HG03175 (cell line): ENCODE measurements around the gene XXYLT1.

Experiments used
- ATAC-seq: cut with Tn5 transposase; IDR thresholded peaks from one replicate; pipeline ENCODE4 v1.9.1; 2021; ENCODE audit warnings: mild to moderate bottlenecking, moderate library complexity; ENCODE audit not compliant: unreplicated experiment

Gene XXYLT1

DNA sequence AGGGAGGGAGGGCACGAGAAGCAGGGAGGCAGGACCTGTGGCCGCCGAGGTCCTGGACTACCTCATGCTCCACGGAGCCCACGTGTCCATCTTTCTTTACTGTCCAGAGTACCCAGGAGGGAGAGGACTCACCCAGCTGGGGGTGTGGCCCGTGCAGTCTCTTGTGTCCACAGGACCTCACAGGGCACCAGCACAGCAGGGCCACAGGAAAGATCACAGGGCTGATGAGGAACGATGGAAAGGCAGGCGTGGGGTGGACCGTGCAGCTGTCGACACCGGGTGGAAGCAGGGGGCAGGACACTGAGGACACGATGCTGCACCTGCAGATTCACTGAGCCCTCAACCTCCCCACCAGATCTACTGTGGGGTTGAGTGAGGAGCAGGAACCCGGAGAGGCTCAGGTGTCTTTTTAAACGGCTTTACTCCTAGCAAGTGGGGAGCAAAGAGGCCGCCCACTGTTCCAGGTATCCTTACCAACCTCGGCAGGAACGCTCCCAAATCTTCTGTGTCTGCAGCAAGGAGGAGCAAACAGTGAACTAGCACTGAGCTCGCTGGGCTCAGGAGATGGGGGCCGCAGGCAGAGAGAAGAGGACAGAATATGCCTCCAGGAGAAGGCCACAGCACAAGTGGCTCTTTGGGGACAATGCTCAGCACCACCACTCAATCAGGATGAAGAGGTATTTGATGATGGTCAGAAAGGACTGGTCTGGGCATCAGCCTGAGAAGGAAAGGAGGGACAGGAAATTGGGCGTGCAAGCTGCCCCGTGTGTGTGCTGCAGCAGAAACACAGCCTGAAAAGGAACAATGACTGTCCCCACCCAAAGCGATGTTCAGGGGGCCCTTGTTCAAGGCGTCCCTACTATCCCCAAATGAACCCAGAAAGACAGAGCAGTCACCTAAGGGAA, 198.8 kb downstream of the XXYLT1 start:
- no peak for ATAC-seq

- ATAC-seq = no peak
Observed at GRCh38 chr3:195071011-195071728, 199.8 kb downstream of the XXYLT1 start.

DNA sequence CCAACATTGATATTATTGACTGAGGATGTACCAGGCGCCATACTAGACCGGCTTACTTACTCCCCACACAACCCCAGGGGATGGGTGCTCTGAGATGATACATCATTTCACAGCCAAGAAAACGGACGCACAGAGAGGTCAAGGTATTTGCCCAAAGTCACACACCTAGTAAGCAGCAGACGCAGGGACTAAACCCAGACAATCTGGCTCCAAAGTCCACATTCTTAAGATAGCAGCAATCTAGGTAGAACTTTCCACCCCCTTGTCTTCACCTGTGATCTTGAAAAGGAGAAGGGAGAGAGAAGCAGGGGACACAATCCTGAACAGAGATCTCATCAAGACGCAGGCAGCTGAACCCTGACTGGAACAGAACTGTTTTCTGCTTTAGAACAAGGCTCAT, 200.6 kb downstream of the XXYLT1 start:
- no peak for ATAC-seq

DNA sequence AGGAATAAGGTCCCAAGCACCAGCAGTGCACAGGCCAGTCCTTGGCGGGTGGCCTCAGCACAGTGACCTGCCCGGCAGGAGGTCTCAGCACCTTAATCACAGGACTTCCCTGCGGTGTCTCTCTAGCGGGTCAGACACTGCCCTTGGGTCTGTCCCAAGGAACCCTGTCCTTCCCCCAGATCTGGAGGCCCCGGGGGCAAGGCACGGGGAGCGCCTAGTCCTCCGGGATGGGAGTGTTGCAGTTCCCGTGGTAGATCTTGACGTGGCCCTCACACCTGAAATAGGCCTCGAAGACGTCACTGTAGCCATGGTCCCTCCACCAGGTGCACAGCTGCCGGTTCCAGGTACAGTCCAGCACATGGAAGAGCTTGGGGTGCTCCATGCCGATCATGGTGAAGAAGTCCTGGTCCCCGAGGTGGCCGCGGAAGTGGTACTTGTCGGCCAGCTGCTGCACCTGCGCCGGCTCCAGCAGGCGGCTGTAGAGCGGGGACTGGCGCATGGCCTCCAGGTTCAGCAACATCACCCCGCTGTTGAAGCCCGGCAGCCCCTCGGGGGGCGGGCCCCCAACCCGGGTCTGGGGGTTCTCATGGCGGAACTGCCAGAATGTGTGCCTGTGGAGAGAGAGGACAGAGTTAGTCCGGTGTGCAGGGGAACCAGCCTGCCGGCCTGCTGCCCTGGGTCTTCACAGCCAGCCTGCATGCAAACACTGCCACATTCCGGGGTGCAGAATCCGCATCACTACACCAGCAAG, 201.3 kb downstream of the XXYLT1 start:
- ATAC-seq = no peak

DNA sequence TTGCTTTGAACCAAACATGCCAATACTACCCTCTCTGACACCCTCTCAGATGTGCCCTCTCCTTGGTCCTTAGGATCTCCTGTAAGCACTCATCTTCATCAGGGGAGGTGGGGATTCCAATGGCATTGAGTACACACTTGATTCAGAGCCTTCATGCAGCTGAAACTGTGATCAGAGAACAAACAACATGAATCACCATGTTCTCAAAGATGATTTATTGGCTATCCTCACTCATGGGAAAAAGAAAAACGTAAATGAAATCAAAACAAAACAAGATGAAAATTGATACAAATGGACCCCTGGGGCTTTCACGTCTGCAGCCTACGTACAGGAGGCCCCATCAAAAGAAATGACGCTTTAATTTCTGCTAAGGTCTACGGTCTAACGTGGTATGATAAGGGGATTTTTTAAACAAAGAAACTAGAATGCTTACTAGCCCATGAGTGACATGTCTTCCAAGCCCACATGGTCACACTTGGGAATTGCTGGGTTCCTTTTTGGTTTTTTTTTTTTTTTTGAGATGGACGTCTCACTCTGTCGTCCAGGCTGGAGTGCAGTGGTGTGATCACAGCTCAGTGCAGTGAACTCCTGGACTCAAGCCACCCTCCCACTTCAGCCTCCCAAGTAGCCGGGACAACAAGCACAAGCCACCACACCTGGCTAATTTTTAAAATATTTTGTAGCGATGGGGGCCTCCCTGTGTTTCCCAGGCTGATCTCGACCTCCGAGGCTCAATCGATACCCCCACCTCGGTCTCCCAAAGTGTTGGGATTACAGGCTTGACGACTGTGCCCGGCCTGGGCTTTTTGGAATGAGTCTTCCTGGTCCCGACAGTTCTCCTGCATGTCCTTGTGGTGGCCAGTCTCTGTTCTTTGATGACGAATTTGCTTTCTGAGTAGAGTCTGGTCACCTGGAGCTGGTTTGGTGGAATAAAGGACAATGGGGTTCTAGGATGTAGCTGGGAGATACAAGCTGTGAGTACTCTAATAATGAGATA, 202.6 kb downstream of the XXYLT1 start:
- no peak for ATAC-seq

DNA sequence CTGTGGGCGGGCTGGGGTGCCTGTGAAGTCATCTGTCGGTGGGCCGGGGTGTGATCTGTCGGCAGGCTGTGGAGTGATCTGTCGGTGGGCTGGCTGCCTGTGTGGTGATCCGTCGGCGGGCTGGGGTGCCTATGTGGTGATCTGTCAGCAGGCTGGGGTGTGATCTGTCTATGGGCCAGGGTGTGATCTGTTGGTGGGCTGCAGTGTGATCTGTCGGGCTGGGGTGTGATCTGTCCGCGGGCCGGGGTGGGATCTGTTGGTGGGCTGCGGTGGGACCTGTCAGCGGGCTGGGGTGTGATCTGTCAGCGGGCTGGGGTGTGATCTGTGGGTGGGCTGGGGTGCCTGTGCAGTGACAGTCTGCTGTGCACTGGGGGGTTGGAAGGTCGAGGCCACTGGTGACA, 204.5 kb downstream of the XXYLT1 start:
- ATAC-seq = no peak

- ATAC-seq = no peak
Observed at GRCh38 chr3:195065864-195066185, 205.1 kb downstream of the XXYLT1 start.

DNA sequence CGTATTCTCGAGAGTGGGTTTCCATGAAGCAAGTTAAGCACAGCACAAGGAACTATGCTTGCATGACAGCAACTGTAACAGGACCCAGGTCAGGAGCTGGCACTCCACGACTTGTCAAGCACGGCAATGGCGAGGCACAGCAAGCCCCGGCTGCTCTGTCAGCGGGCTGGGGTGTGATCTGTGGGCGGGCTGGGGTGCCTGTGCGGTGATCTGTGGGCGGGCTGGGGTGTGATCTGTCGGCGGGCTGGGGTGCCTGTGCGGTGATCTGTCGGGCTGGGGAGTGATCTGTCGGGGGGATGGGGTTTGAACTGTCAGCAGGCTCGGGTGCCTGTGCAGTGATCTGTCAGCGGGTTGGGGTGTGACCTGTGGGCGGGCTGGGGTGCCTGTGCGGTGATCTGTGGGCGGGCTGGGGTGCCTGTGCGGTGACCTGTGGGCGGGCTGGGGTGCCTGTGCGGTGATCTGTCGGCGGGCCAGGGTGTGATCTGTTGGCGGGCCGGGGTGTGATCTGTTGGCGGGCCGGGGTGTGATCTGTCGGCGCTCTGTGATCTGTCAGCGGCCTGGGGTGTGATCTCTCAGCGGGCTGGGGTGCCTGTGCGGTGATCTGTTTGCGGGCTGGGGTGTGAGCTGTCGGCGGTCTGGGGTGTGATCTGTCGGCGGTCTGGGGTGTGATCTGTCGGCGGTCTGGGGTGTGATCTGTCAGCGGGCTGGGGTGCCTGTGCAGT, 205.7 kb downstream of the XXYLT1 start:
- ATAC-seq = no peak

- ATAC-seq = no peak
Observed at GRCh38 chr3:195064300-195064931, 206.5 kb downstream of the XXYLT1 start.

DNA sequence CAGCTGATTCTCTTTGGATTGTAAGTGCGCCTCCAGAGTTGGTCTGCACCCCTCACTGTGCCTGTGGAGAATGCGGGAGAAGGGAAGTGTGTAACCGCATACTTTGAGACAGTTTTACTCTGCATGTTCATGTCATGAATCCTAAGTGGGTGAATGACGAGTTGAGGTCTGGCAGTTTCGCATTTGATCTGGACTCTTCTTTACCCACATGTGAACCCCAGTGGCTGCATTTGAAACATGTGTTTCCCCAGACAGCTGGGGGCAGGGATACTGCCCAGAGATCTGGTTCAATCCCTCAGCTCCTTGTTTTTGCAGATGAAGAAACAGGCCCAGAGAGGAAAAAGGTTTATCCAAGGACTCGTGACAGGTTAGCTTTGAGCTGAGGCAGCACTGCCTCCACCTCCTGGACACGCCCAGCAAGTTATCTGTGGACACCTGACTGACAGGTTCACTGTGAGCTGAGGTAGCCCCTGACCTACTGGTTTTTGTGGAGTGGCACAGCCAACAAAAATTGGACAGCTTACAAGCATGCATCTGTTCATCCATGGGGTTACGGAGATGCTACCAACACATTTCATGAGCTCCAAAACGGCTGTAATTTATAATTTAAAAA, 207.3 kb downstream of the XXYLT1 start:
- no peak for ATAC-seq

GRCh38 chr3:195062866-195063540, 208.0 kb downstream of the XXYLT1 start:
- ATAC-seq = no peak

DNA sequence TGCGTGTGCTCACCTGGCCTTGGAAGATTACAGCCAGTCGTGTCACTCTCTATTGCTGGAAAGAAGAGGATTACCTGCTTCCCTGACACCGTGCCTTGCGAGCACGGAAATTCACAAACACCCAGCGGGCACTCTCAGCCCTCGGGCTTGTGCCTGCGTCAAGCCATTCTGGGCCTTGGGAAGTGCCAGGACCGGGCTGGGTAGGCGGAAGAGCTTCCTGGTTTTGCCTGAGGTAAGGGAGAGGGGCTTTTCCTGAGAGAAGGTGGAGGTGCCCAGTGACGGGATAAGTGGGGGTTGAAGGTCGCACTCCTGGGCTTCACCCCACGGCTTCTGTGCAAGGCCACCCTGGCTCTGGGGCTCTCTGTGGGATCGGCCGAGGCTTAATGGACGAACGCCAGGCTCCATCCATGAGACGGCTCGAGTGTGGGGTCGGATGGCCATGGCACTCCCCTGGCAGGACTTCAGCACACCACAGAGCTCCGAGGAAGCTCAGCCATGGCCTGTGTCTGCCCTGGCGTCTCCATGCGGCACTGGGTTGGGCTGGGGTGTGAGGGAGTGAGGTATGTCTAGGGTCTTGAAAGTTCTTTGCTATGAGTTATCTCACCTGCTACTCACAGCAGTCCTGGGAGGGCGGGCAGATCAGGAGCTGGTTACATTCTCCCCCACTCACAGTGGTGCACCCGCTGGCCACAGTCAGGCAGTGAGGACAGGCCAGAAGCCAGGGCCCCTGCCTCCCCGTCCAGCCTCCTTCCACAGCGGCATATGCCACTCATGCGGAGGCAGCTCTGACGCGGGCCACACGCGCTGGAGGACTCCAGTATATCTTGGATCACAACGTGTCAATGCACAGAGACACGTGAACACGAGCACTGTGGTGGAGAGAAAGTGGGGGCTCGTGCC, 209.0 kb downstream of the XXYLT1 start:
- ATAC-seq = no peak

- no peak for ATAC-seq
Observed at GRCh38 chr3:195060531-195061291, 210.2 kb downstream of the XXYLT1 start.

DNA sequence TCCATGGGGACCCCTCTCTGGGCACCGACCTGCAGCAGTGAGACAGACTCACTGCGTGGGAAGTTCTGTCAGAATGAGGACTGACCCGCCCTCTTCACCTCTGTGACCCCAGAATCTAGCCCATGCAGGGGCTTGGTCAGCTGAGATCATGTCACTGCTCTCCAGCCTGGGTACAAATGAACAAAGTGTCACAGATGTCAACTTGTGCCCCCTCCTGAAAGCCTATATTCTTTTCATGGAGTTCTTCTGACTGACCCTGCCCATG, 210.8 kb downstream of the XXYLT1 start:
- no peak for ATAC-seq

DNA sequence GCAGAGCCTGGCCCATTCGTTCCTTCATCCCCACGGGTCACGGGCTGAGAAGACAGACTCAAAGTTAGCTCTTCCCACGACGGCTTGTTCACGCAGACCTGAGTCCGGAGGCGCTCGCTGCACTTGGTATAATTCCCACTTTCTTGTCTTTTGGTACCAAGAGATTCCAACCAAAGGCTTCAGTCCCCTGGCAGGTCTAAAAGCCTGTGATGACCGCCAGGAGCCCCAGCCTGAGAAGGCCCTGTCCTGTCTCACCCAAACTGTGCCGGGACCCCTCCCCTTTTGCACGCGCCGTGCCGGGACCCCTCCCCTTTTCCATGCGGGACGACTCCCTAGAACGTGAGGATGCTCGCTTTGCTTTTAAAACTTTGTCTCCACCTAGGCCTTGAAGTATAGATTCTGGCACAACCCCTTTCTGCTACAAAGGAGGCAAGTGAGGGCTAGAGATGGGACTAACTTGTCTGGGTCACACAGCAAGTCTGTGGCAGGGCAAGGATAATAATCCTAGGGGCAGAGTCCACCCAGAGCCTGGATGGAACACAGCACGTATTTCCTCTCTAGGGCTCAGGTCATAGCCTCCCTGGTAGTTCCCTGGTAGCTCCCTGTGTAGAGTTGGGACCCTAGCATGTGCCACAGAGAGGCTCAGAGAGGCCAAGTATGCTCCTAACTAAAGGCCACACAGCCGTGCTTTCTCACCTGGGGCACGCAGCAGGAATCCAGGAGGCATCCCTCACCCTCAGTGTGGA, 211.3 kb downstream of the XXYLT1 start:
- no peak for ATAC-seq

GRCh38 chr3:195059006-195059350, 212.0 kb downstream of the XXYLT1 start:
- ATAC-seq = no peak
